Measurements from ENCODE around the gene SLC35F1. TPM values are rescaled to one million over a fixed set of nuclear protein-coding genes. Genes with fewer than 3 reads are reported as not detected.

SLC35F1 gene
- total RNA-seq, 2 donors from 2014 or later: 0.50 to 2.3 TPM

- Mint-ChIP-seq H3K4me1 (ENCODE audit: low read depth) (no peaks in the 10 kb centered on the region), H3K9me3 (no peaks in the 10 kb centered on the region), H3K27ac (no peak overlapping the region), H3K27me3 (ENCODE audit: low read depth) (peaks cover 36% of the 10 kb centered on the region), H3K36me3 (ENCODE audit: insufficient read depth in 2 of 2) (no peaks in the 10 kb centered on the region), H3K4me3 (no peak overlapping the region)
- no peak for ATAC-seq (replicated peaks in 1 of 2)
- DNase-seq: no peak
Observed at GRCh38 chr6:117911150-117911549, 4.1 kb downstream of the SLC35F1 start.

- H3K9me3 Mint-ChIP-seq: no peaks in the 10 kb centered on the region
- H3K27ac Mint-ChIP-seq: no peak overlapping the region
- no peaks in the 10 kb centered on the region for H3K36me3 Mint-ChIP-seq (ENCODE audit: insufficient read depth in 2 of 2)
- no peak overlapping the region for H3K4me3 Mint-ChIP-seq
- ATAC-seq (replicated peaks in 1 of 2) (no peak), DNase-seq (no peak)
- H3K4me1 Mint-ChIP-seq (ENCODE audit: low read depth): no peaks in the 10 kb centered on the region
- peaks cover 31% of the 10 kb centered on the region for H3K27me3 Mint-ChIP-seq (ENCODE audit: low read depth)
Observed at GRCh38 chr6:117911660-117912059, 4.6 kb downstream of the SLC35F1 start.

GRCh38 chr6:117915846-117916245 is 8.8 kb downstream of the SLC35F1 start:
- no peaks in the 10 kb centered on the region for H3K4me1 Mint-ChIP-seq (ENCODE audit: low read depth)
- no peak for DNase-seq
- H3K4me3 Mint-ChIP-seq: no peak overlapping the region
- H3K27ac Mint-ChIP-seq: no peak overlapping the region
- no peak for ATAC-seq (replicated peaks in 1 of 2)
- no peaks in the 10 kb centered on the region for H3K36me3 Mint-ChIP-seq (ENCODE audit: insufficient read depth in 2 of 2)
- peaks cover 6% of the 10 kb centered on the region for H3K27me3 Mint-ChIP-seq (ENCODE audit: low read depth)
- H3K9me3 Mint-ChIP-seq: no peaks in the 10 kb centered on the region

GRCh38 chr6:117916483-117916882 is 9.4 kb downstream of the SLC35F1 start:
- Mint-ChIP-seq H3K36me3 (ENCODE audit: insufficient read depth in 2 of 2) (no peaks in the 10 kb centered on the region), H3K4me1 (ENCODE audit: low read depth) (no peaks in the 10 kb centered on the region)

GRCh38 chr6:117917176-117917575 is 10.1 kb downstream of the SLC35F1 start:
- Mint-ChIP-seq H3K36me3 (ENCODE audit: insufficient read depth in 2 of 2) (no peaks in the 10 kb centered on the region), H3K4me1 (ENCODE audit: low read depth) (no peaks in the 10 kb centered on the region), H3K4me3 (no peak overlapping the region), H3K9me3 (no peaks in the 10 kb centered on the region), H3K27ac (no peak overlapping the region), H3K27me3 (ENCODE audit: low read depth) (peaks cover 3% of the 10 kb centered on the region)
- no peak for ATAC-seq (replicated peaks in 1 of 2)
- no peak for DNase-seq

More at GRCh38 chr6:117916483-117916882, 9.4 kb downstream of the SLC35F1 start:
- ATAC-seq (replicated peaks in 1 of 2): no peak
- Mint-ChIP-seq H3K4me3 (no peak overlapping the region), H3K9me3 (no peaks in the 10 kb centered on the region), H3K27me3 (ENCODE audit: low read depth) (peaks cover 6% of the 10 kb centered on the region), H3K27ac (no peak overlapping the region)
- DNase-seq: no peak

GRCh38 chr6:117918454-117918853 is 11.4 kb downstream of the SLC35F1 start:
- Mint-ChIP-seq H3K9me3 (no peaks in the 10 kb centered on the region), H3K36me3 (ENCODE audit: insufficient read depth in 2 of 2) (no peaks in the 10 kb centered on the region), H3K4me1 (ENCODE audit: low read depth) (no peaks in the 10 kb centered on the region), H3K4me3 (no peak overlapping the region), H3K27ac (no peak overlapping the region), H3K27me3 (ENCODE audit: low read depth) (no peaks in the 10 kb centered on the region)
- ATAC-seq (replicated peaks in 1 of 2) (peak; percentile 39 to 56), DNase-seq (no peak)

GRCh38 chr6:117919275-117919674 is 12.2 kb downstream of the SLC35F1 start:
- no peak for ATAC-seq (replicated peaks in 1 of 2)
- Mint-ChIP-seq H3K27me3 (ENCODE audit: low read depth) (no peaks in the 10 kb centered on the region), H3K36me3 (ENCODE audit: insufficient read depth in 2 of 2) (no peaks in the 10 kb centered on the region), H3K9me3 (no peaks in the 10 kb centered on the region), H3K27ac (no peak overlapping the region), H3K4me3 (no peak overlapping the region), H3K4me1 (ENCODE audit: low read depth) (no peaks in the 10 kb centered on the region)
- DNase-seq: no peak

- peak in 1 of 2 donors; percentile 13 for ATAC-seq (replicated peaks in 1 of 2)
- Mint-ChIP-seq H3K27ac (no peak overlapping the region), H3K4me3 (no peak overlapping the region), H3K9me3 (no peaks in the 10 kb centered on the region), H3K4me1 (ENCODE audit: low read depth) (no peaks in the 10 kb centered on the region), H3K36me3 (ENCODE audit: insufficient read depth in 2 of 2) (no peaks in the 10 kb centered on the region), H3K27me3 (ENCODE audit: low read depth) (no peaks in the 10 kb centered on the region)
- no peak for DNase-seq
Observed at GRCh38 chr6:117919775-117920729, 13.0 kb downstream of the SLC35F1 start.

GRCh38 chr6:117924690-117925089 is 17.6 kb downstream of the SLC35F1 start:
- Mint-ChIP-seq H3K27ac (no peak overlapping the region), H3K9me3 (peaks cover 7 to 14% of the 10 kb centered on the region in 2 donors), H3K4me3 (no peak overlapping the region), H3K27me3 (ENCODE audit: low read depth) (peaks cover 5% of the 10 kb centered on the region), H3K36me3 (ENCODE audit: insufficient read depth in 2 of 2) (peaks cover 2 to 4% of the 10 kb centered on the region in 2 donors), H3K4me1 (ENCODE audit: low read depth) (no peaks in the 10 kb centered on the region)
- no peak for ATAC-seq (replicated peaks in 1 of 2)
- no peak for DNase-seq

- ATAC-seq (replicated peaks in 1 of 2): no peak
- Mint-ChIP-seq H3K27me3 (ENCODE audit: low read depth) (peaks cover 5% of the 10 kb centered on the region), H3K4me3 (no peak overlapping the region), H3K4me1 (ENCODE audit: low read depth) (no peaks in the 10 kb centered on the region), H3K9me3 (peaks cover 9 to 15% of the 10 kb centered on the region in 2 donors), H3K36me3 (ENCODE audit: insufficient read depth in 2 of 2) (peaks cover 2 to 4% of the 10 kb centered on the region in 2 donors), H3K27ac (no peak overlapping the region)
- DNase-seq: no peak
Observed at GRCh38 chr6:117927866-117928265, 20.8 kb downstream of the SLC35F1 start.

GRCh38 chr6:117928833-117929232 is 21.8 kb downstream of the SLC35F1 start:
- DNase-seq (no peak), ATAC-seq (replicated peaks in 1 of 2) (no peak)
- Mint-ChIP-seq H3K4me3 (no peak overlapping the region), H3K36me3 (ENCODE audit: insufficient read depth in 2 of 2) (peaks cover 2 to 4% of the 10 kb centered on the region in 2 donors), H3K27me3 (ENCODE audit: low read depth) (peaks cover 5% of the 10 kb centered on the region), H3K27ac (no peak overlapping the region), H3K9me3 (peaks cover 9 to 15% of the 10 kb centered on the region in 2 donors), H3K4me1 (ENCODE audit: low read depth) (no peaks in the 10 kb centered on the region)

- no peaks in the 10 kb centered on the region for H3K4me1 Mint-ChIP-seq (ENCODE audit: low read depth)
- DNase-seq (no peak), ATAC-seq (replicated peaks in 1 of 2) (no peak)
- H3K27ac Mint-ChIP-seq: no peak overlapping the region
- no peak overlapping the region for H3K4me3 Mint-ChIP-seq
- peaks cover 9 to 15% of the 10 kb centered on the region in 2 donors for H3K9me3 Mint-ChIP-seq
- H3K36me3 Mint-ChIP-seq (ENCODE audit: insufficient read depth in 2 of 2): peaks cover 2 to 4% of the 10 kb centered on the region in 2 donors
- peaks cover 5% of the 10 kb centered on the region for H3K27me3 Mint-ChIP-seq (ENCODE audit: low read depth)
Observed at GRCh38 chr6:117929501-117929900, 22.4 kb downstream of the SLC35F1 start.

GRCh38 chr6:117930645-117931044 is 23.6 kb downstream of the SLC35F1 start:
- H3K4me3 Mint-ChIP-seq: no peak overlapping the region
- H3K36me3 Mint-ChIP-seq (ENCODE audit: insufficient read depth in 2 of 2): peaks cover 2 to 4% of the 10 kb centered on the region in 2 donors
- peaks cover 5% of the 10 kb centered on the region for H3K27me3 Mint-ChIP-seq (ENCODE audit: low read depth)
- H3K27ac Mint-ChIP-seq: no peak overlapping the region
- no peak for DNase-seq
- peaks cover 9 to 15% of the 10 kb centered on the region in 2 donors for H3K9me3 Mint-ChIP-seq
- no peaks in the 10 kb centered on the region for H3K4me1 Mint-ChIP-seq (ENCODE audit: low read depth)
- no peak for ATAC-seq (replicated peaks in 1 of 2)
